GM19043 (cell line): ENCODE results near the gene ARCN1.
"Not testable (repeated sequence)": the region's sequence is repeated elsewhere in the genome, so short reads cannot be mapped to it uniquely, and the experiment has no call there.

ENCODE experiments used
- ATAC-seq: cut with Tn5 transposase; IDR thresholded peaks from one replicate; pipeline ENCODE4 v1.9.1; 2021; ENCODE audit warnings: low read depth; ENCODE audit not compliant: unreplicated experiment

Gene ARCN1

DNA sequence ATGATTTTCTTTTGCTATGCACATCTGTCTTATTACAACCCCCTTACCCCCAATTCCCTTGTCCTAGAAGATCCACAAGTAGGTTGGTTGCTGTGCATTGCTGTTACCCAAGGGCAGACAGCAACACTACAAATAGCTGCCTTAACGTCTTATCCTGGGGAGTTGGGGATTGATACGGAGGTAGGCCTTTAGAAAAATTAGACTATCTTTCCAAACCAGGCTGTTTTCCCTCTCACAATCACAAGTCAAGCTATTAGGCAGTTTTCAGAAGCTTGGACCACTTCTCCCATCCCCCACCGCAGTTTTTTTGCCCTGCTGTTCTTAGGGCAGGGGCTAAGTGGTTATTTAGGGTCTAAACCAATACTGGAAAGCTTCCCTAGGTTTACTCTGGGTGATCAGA, 32.4 kb downstream of the ARCN1 start:
- ATAC-seq = no peak

DNA sequence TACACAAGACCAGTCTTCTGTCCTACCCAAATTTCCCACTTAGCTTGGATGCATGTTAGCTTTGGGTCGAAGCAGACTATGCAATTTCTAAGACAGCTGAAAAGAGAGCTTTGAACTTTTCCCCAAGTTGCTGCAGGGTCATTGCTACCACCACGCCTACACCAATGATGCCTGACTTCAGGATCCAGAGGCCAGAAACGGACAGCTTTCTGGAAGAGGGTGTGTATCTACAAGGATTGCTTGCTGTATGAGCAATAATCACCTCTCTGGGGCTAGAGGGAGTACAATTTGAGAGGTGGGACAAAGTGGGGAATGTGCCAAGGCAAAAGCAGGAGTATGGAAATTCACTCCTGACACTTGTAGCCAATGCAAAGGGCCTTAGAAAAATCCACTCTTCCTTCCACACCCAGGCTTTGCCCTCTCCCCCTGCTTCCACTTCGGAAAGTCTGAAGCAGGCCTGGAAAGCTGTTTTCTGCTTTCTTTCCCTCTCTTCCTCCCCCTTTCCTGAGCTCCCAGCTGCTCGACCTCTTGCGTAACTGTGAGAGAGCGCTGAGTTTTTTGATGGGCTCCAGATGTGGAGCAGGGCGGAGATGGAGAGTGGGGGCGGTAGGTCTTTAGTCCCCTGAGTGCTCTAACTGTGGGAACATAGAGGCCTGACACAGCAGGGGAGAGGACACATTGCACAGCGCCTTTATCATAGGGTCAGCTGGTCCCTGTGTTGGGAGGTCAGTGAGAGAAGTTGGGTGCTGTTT, 33.1 kb downstream of the ARCN1 start:
- ATAC-seq = no peak

DNA sequence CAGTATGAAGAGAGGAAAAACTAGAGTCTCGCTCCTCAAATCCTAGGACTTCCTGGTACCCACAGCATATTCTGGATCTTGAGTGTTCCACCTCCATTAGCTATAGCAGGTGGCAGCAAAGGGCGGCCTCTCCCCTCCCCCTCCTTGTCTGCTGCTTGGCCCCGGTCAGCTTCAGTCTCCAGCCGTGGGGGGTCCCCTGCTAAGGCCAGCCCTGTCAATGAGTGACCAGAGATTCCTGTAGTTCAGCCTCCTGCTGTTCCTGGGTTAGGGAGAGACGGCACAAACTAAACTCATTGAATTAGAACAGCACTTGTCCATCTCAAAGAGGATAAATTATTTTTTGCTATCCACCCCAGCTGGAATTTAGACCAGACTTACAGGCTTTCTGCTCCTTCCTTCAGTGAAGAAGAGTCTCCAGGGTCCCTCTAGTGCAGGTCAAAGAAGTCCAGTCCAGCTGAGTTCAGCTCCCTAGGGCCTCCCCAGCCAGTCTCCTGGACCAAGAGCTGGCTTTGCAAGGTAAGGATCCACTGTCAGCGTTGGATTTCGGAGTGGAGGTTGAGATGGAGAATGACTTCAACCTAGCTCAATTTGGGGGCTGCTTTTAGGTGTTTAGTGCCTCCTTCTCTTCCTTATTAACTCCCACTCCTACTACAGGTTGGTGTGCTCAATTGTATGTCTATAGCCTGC, 34.1 kb downstream of the ARCN1 start:
- no peak for ATAC-seq

DNA sequence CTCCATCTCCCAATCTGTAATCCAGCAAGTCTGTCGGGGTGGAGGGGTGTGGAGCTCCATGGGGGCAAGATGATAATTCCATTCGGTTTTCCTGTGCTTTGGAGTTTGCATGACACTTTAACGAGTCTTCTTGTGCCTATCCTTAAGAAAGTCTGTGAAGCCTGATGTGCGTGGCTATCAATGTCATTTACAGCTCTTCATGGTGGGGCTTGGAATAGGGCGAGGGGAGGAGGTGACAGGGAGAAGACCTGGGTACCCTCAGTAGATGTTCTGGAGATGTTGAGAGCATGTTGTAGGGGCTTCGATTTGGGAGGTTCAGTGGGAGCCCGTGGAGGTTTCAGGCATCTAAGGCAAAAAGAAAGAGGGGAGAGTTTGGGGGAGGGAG, 34.6 kb downstream of the ARCN1 start:
- ATAC-seq = no peak

DNA sequence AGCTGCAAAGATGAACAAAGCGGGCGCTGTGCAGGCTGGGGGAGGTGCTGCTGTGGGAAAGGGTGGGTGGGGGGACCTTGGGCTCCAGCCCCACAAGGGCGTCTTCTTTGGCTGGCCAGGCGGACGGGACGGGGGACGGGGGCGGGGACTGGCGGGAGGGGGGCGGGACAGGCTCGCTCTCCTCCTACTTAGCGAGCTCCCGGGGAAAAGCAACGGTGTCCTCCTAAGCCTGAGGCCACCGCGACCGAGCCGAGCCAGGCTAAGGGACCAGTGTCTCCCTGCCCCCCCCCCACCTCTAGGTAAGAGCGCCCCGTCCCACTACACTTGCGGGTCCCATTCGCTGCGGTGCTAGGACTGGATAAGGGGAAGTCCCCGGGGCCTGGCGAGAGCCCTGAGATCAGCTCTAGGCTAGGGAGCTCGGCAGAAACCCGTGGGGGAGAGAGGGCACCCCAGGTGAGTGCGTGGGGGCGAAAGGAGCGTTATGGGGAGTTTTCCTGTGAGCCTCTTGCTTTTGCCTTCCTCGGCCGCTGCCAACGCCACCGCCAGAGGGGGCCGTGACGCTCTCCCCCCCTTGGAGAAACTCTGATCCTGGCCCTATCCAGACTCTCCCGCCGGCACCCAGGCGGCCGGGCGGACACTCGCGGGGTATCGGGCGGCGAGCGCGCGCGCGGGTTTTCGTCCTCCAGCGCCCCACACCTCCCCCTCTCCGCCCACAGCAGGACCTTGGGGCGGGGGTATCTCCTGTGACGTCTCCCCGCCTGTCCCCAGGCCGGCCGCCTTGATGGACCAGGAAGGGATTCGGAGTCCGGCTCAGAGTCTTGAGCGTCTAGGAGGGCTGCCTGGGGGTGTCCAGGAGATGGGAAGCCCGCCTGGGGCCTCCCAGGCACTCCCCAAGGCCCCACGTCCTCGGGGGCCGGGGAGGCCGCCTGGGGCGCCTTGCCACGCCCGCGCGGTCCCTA, 35.5 kb downstream of the ARCN1 start, which contains the start of gene PHLDB1:
PHLDB1 (plus strand) TSS at position 215 of the 959 bp plus-strand sequence. CDS start 6,222 bp downstream, outside the sequence.
- no peak for ATAC-seq

DNA sequence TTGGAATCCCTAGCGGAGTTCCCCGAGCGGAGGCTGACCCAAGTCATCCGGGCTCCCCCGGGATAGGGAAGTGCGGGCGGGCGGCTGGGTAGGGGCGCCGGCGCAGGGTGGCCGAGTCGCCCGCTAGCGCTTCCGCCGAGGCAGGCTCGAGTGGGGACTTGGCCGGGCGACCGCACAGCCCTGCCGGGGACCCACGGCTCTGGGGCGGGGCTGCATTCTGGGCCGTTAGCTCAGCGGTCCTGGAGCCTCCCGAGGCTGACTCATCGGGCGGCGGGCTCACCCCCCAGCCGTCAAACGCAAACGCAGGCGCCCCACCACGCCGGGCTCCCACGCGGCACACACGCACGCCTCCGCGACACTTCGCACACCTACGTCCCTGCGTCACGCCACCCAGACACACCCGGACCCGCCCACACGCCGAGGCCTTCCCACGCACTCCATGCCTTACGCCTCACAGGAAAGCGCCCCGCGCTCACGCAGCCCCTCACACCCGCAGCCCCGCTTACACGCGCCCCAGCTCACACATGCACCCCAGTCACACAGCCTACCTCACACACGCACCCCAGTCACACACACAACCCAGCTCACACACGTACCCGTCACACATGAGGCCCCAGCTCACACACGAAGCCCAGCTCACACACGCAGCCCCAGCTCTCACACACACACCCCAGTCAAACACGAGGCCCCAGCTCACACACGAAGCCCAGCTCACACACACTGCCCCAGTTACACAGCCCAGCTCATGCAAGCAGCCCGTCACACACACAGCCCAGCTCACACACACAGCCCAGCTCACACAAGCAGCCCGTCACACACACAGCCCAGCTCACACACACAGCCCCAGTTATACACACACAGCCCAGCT, 36.4 kb downstream of the ARCN1 start:
- ATAC-seq = no peak

DNA sequence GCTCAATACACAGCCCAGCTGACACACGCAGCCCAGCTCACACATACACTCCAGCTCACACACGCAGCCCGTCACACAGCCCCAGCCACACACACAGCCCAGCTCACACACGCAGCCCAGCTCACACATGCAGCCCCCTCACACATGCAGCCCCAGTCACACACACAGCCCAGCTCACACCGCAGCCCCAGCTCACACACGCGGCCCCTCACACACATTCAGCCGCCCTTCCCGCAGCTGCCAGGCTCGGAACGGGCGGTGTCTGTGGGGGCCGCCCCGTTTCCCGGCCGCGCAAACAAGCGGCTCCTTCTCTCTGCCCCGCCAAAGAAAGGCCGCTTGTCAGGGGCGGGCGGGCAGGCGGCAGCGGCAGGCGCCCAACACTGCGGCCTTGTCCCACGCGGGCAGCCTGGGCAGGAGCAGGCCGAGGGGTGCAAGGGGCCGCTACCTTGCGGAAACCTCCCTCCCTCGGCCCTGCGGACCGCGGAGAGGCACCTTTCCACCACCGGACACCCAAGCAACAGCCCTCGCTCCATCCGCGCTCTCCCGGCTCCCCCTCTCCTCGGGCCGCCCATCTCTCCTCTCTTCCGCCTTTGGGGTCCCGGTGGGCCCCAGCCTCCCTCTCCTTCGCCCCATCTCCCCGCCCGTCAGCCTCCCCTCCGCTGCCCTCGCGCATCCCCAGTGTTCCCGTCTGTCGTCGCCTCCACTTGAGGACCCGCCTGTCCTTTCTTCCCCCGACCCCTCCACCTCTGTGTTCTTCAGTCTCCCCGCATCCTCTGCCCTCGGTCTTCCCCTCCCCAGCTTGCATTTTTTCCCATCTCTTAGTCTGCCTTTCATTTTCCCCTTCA, 37.4 kb downstream of the ARCN1 start:
- ATAC-seq = no peak

DNA sequence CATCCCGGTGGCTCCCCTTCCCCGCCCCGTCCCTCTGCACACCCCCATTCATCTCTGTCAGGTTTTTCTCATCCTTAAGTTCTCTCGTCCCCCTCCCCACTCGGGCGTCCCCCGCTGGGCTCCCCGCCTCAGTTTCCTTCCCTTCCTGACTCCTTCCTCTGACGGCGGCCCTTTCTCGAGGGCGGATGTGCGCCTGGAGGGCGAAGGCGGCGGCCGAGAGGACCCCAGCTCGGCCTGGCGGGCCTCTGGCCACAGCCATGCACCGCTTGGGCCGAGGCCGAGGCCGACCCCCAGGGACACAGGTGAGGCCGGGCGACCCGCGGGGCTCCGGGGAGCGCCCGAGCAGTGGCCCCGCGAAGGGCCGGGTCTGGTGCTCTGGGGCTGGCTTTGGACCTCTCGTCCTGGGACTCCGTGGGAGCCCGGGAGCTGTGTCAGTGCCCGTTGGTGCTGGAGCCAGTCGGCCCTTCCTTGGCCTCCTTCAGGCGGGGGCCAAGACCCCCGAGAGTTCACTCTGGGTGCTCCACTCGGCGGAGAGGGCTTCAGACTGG, 38.1 kb downstream of the ARCN1 start:
- no peak for ATAC-seq

DNA sequence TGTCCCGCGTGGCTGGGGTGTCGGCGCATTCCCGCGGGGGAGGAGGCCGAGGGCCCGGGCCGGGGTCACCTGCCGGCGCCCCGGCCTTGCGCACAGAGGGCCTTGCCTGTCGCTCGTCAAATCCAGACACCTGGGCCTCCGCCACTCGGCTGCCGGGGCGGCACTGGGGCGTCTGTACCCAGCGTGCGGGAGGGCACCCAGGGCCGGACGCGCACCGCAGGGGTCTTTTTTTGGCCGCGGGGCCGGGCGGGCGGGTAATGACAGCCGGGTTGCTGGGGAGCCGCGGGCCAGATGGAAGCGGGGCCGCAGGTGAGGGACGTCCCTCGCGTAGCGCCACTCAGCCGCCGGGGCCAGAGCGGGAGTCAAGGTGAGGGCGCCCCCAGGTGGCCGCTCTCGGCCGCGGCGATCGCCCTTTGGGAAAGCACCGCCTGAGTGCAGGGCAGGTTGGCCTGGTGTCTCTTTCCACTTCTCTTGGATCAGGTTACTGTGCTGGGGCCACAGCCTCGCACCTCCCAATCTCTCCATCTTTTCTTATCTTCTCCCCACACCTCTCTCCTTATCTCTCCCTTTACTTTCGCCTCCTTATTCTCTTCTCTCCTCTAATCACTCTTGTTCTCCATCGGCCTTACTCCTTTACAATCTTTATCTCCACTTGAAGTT, 38.7 kb downstream of the ARCN1 start:
- no peak for ATAC-seq

DNA sequence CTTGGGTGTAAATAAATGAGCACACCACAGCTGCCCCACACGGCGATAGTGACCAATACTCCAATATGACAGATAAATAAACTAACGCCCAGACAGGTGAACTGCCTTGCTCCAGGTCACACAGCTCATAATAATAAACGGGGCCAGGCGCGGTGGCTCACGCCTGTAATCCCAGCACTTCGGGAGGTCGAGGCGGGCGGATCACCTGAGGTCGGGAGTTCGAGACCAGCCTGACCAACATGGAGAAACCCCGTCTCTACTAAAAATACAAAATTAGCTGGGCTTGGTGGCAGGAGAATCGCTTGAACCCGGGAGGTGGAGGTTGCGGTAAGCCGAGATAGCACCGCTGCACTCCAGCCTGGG, 39.2 kb downstream of the ARCN1 start:
- not testable (repeated sequence) for ATAC-seq

DNA sequence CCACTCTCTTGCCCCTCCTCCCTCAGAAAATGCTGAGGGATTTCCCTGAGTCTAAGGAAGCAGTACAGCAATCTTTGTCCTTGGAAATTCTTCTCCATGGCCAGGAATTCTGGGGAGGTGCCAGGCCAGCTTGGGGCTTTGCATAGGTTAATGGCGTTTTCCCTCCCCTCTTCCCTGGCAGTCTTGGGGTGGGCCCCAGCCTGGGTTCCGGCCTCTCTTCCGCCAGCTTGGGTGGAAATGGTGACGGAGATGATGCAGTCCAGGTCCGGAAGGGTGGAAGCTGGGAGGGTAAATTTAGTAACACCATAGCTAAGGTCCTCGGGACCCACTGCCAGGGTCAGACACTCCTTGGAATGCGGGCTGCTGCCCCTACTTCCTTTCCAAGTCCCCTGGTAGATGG, 40.2 kb downstream of the ARCN1 start:
- ATAC-seq = no peak

DNA sequence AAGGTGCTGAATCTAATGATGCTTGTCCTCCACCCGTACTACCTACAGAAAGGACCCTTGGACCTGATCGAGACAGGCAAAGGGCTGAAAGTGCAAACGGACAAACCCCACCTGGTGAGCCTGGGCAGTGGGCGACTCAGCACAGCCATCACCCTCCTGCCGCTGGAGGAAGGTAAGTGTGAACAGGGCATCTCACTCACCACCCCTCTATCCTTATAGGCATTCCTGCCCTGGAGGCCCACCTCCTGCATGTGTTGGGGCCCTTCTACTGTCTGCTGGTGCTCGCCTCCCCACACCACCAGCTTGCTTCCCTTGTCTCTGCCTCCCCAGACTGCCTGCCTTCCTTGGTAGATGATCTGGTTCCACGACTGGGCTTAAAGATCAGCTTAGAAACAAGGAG, 42.3 kb downstream of the ARCN1 start:
- no peak for ATAC-seq

DNA sequence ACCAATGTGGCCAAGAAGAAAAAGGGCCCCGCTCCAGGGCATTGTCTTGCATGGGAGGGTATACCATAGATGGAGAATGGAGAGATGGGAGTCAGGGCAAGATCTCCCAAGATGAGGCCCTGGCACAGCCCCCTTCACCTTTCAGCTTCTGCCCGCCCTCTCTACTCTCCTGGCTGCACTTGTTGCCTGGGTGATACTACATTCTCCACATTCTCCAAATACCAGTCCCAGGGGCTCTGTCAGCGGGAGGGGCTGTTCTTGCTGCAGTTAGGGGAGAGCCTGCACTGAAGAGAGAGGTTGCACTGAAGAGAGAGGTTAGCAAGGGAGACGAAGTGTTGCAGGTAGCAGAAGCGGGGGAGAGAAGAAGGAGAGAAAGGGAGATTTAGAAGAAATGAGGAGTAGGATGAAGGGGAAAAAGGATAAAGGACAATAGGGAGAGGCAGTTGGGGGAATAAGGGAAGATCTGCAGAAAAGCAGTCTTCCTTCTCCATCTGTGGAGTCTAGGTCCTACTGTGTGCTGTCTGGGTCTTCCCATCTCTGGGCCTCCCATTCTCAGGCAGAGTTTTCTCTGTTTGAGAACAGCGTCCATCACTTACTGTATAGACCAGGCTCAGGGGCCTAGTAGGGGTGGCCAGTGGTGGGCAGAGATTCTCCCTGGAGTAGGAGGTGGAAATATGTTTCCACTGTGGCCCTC, 43.2 kb downstream of the ARCN1 start:
- no peak for ATAC-seq

DNA sequence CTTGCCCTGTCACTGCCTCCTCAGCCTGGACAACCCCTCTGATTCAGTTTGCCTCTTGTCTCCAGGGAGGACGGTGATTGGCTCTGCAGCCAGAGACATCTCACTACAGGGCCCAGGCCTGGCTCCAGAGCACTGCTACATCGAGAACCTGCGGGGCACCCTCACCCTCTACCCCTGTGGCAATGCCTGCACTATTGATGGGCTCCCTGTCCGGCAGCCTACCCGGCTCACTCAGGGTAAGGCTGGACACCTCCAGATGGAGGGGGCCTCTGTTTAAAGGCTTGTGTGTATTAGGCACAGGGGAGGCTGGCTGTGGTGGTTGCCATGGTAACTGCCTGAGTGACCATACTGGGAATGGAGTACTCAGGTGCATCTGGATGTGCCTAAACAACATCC, 43.8 kb downstream of the ARCN1 start:
- no peak for ATAC-seq

DNA sequence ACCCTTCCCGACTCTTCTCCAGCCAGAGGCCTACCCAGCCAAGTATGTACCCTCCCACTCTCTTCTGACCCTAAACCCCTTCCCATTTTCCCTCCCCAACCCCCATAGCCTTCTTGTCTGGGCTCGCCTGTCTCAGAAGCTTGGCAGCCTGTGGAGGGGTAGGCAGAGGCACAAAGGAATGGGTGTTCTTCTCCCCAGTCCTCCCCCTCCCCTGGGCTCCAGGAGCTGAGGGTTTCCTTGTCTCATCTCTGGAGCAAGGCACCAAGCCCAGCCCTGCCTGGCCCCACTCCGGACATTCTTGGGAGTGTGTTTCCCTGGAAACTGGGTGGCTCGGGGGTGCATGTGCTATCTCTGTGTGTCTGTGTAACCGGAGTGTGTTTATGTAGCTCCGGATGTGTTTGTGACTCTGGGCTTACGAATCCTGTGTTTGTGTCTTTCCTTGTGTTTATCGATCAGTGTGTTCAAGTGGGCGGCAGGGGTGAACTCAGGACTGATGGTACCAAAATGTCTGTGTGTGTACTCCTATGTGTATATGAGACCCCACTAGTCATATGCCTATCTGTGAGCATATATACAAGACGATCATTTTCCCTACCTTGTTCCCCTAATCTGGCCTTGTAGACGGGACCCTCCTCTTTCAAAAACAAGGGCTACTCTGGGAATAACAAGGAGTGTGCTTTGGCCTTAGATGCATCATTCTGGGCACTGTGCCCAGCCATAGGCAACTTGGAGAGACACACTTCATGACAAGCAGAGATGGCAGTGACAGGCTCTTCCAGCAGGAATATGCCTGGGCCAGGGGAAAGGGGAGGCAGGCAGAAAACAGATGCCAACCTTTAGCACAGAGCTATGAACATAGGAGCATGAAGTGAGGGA, 46.1 kb downstream of the ARCN1 start:
- no peak for ATAC-seq

DNA sequence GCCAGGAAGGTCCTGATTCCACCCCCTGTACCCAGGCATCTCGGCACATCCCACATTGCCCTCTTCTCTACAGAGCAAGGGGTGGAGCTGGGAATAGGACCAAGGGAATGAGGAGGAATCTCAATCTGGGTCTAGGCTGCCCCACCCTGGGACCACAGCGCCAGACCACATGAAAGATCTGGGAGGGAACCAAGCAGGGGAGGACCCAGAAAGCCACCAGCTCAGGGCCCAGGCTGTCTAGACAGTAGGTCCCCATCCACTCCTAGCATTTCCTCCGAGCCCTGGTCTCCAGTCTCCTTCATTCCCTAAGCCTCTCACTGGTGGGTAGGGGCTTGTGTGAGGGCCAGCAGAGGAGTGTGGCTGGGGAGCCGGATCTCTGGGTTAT, 46.8 kb downstream of the ARCN1 start:
- ATAC-seq = no peak
